A549 (cell line): Measurements from ENCODE around the gene HELZ2. TPM values are rescaled to one million over a fixed set of nuclear protein-coding genes. Genes with fewer than 3 reads are reported as not detected.

Experiments used
- ATAC-seq, 2 experiments: fragments of 200-7000 bp in 1 of 2; fragments of >200 bp in 1 of 2; cut with Nextera tagmentation in 1 of 2; cut with Tn5 transposase in 1 of 2; 3 replicates each; pipeline versions ENCODE4 v1.8.0 to v1.9.1; 2018 to 2020; ENCODE audit warnings: mild to moderate bottlenecking in 1 of 2, moderate library complexity in 1 of 2
- CTCF ChIA-PET: fragments of 300-600 bp; sonication (Branson Sonifier 250); formaldehyde crosslinking; extraction: SDS; loops from one replicate; lab custom pipeline; 2021; ENCODE audit warnings: antibody characterized with exemption, inconsistent platforms; lab: Yijun Ruan, JAX
- POLR2A ChIA-PET: fragments of 350-600 bp; formaldehyde crosslinking; extraction: SDS; loops from one replicate; lab custom pipeline; 2021; ENCODE audit warnings: antibody characterized with exemption, inconsistent platforms; lab: Yijun Ruan, JAX
- DNase-seq, 2 experiments: peaks; one replicate each; pipeline versions ENCODE4 v3.0.0 to v3.0.0-alpha.2; 2011 to 2016; ENCODE audit warnings: low read depth in 1 of 2, low spot score in 1 of 2
- FAIRE-seq: peaks from 2 replicates; lab custom pipeline; 2011; peaks lifted over from hg19 to GRCh38; lab: Jason Lieb, UNC
- H3K27ac ChIP-seq, 2 experiments: fragments of >200 bp; sonication (Bioruptor Twin); formaldehyde crosslinking; 3 replicates each; pipeline ENCODE4 v1.5.1; 2016 to 2017
- H3K4me1 ChIP-seq: fragments of >200 bp; sonication (Bioruptor Twin); formaldehyde crosslinking; 3 replicates; pipeline ENCODE4 v1.6.1; 2016
- H3K4me2 ChIP-seq: fragments of >200 bp; sonication (Bioruptor Twin); formaldehyde crosslinking; 3 replicates; pipeline ENCODE4 v1.6.1; 2016
- H3K4me3 ChIP-seq: fragments of >200 bp; sonication (Bioruptor Twin); formaldehyde crosslinking; 3 replicates; pipeline ENCODE4 v1.5.1; 2016
- H3K9me3 ChIP-seq: fragments of >200 bp; sonication (Bioruptor Twin); formaldehyde crosslinking; 3 replicates; pipeline ENCODE4 v1.6.1; 2016
- CHD4 ChIP-seq: fragments of 200-600 bp; sonication (generic); IDR thresholded peaks from 2 replicates; pipeline ENCODE4 v1.6.1; 2016; ENCODE audit warnings: antibody characterized with exemption, mild to moderate bottlenecking, borderline replicate concordance
- EP300 ChIP-seq, 2 experiments: fragments of >200 bp; sonication (Bioruptor Twin); formaldehyde crosslinking; IDR thresholded peaks; 2 replicates in 1 of 2; 3 replicates in 1 of 2; pipeline ENCODE4 v1.6.1; 2016 to 2017
- FOXS1 ChIP-seq: fragments of 250-450 bp; sonication (Bioruptor Pico); IDR thresholded peaks from 2 replicates; pipeline ENCODE4 v1.5.0; 2020; ENCODE audit warnings: mild to moderate bottlenecking, moderate library complexity
- HDAC2 ChIP-seq: fragments of 200-600 bp; sonication (generic); IDR thresholded peaks from 2 replicates; pipeline ENCODE4 v1.6.1; 2016
- HEYL ChIP-seq: fragments of 250-450 bp; sonication (Bioruptor Pico); IDR thresholded peaks from 2 replicates; pipeline ENCODE4 v1.8.0; 2021; ENCODE audit warnings: mild to moderate bottlenecking, moderate library complexity
- HOXB13 ChIP-seq: fragments of 250-450 bp; sonication (Bioruptor Pico); IDR thresholded peaks from 2 replicates; pipeline ENCODE4 v1.5.0; 2020; ENCODE audit warnings: low read depth, mild to moderate bottlenecking, moderate library complexity
- MYC ChIP-seq: IDR thresholded peaks from 2 replicates; pipeline ENCODE4 v1.6.1; 2012; ENCODE audit warnings: mild to moderate bottlenecking, inconsistent platforms, low read length, improper control_type of control experiment, borderline replicate concordance
- NFE2L2 ChIP-seq: fragments of 150-350 bp; conservative IDR thresholded peaks from 2 replicates; pipeline ENCODE4 v1.6.1; 2014; ENCODE audit warnings: low read length
- NPAS2 ChIP-seq: fragments of 250-450 bp; sonication (Bioruptor Pico); IDR thresholded peaks from 2 replicates; pipeline ENCODE4 v1.8.0; 2022; ENCODE audit warnings: mild to moderate bottlenecking, moderate library complexity, borderline replicate concordance
- NR3C1 ChIP-seq: fragments of >200 bp; sonication (Bioruptor Twin); formaldehyde crosslinking; IDR thresholded peaks from 3 replicates; pipeline ENCODE4 v1.6.1; 2017
- RAD21 ChIP-seq, 2 experiments: fragments of >200 bp in 1 of 2; sonication (Bioruptor Twin) in 1 of 2; formaldehyde crosslinking in 1 of 2; IDR thresholded peaks in 1 of 2; conservative IDR thresholded peaks in 1 of 2; 2 replicates in 1 of 2; 3 replicates in 1 of 2; pipeline ENCODE4 v1.6.1; 2012 to 2018; ENCODE audit warnings: inconsistent platforms in 1 of 2
- RNF2 ChIP-seq: fragments of 200-600 bp; sonication (generic); IDR thresholded peaks from 2 replicates; pipeline ENCODE4 v1.6.1; 2016; ENCODE audit warnings: low read depth, mild to moderate bottlenecking, antibody characterized with exemption, moderate library complexity, borderline replicate concordance
- ZC3H11A ChIP-seq: fragments of 450-650 bp; IDR thresholded peaks from 2 replicates; pipeline ENCODE4 v1.6.1; 2014; ENCODE audit warnings: antibody characterized with exemption, mild to moderate bottlenecking
- ZNF302 ChIP-seq: fragments of 250-450 bp; sonication (Bioruptor Pico); IDR thresholded peaks from 2 replicates; pipeline ENCODE4 v1.9.0; 2021; ENCODE audit warnings: inconsistent platforms, mild to moderate bottlenecking, moderate library complexity
- WGBS: methylation state at CpG from one replicate; pipeline ENCODE4 v1.1.6; 2017; ENCODE audit errors: missing lambda C conversion rate; 5-methylcytosine and 5-hydroxymethylcytosine counted together
- polyA plus RNA-seq, 4 experiments: library from polyadenylated mRNA; depleted of rRNA in 3 of 4; stranded (reverse); fragments of >200 nt; fragmentation: RNase III in 1 of 4; extraction: RNeasy Plus Mini Kit Qiagen cat#74134 plus additional on column Dnase treatment in 1 of 4; gene quantifications; 2 replicates in 3 of 4; 3 replicates in 1 of 4; pipeline ENCODE4 v1.2.3, GENCODE V29; 2011 to 2017
- TF ChIP-seq, protein P1 (sequence below): IDR thresholded peaks from 2 replicates; pipeline ENCODE4 v1.6.1; 2012; ENCODE audit warnings: low read depth, borderline replicate concordance
- TF ChIP-seq, protein P2 (sequence below): fragments of 250-450 bp; sonication (Bioruptor Pico); IDR thresholded peaks from 2 replicates; pipeline ENCODE4 v1.5.0; 2021; ENCODE audit warnings: mild to moderate bottlenecking, moderate library complexity, borderline replicate concordance
- TF ChIP-seq, protein P3 (sequence below): IDR thresholded peaks from 2 replicates; pipeline ENCODE4 v1.6.1; 2012
- TF ChIP-seq, protein P4 (sequence below): IDR thresholded peaks from 2 replicates; pipeline ENCODE4 v1.6.1; 2012
- TF ChIP-seq, protein P5 (sequence below): fragments of >200 bp; sonication (Bioruptor Twin); formaldehyde crosslinking; IDR thresholded peaks from 3 replicates; pipeline ENCODE4 v1.6.1; 2016

Gene HELZ2
- polyA plus RNA-seq, 2 of the 4 experiments (the other 2 are of a cell fraction) = 3.2 to 4.5 TPM

DNA sequence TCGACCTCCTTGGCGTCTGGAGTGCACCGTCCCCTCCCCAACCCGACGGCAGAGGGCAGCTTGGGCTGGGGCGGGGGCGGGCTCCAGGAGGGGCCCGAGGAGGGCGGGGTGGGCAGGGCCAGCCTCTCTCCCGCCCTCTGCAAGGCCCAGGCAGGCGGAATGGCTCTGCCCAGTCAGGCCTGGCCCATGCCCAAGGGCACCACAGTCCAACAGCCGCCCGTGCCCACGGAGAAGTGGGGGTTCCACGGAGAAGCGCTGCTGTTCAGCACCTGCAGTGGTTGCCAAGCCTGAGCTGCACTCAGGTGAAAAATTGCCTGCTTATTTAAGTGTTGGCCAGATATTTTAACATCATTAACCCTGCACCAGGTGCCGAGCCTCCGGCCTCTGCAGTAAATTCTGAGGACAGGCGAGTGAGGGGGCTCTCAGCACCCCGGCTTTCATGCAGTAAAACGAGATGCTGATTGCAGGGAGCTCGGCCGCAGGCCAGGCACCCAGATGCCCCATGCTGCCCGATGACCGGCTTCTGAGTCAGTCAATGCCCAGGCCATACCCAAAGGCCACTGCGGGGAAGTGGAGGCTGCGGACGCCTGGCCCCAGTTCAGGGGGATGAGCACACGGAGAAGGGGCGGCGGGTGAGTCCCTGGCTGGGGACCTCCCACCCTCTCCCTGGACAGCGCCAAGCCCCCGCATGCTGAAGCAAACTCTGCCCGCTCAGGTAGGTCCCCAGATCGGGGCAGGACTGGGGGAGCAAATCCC is 26.1 kb downstream of the HELZ2 start, which contains the start of gene SRMS:
SRMS (minus strand) TSS at position 25 of the 756 bp plus-strand sequence. CDS start 286 bp downstream, outside the sequence.
- peak in 1 of 2 experiments; percentile 58; a peak in 3 of 6 replicates for ATAC-seq
- CTCF ChIA-PET = interaction anchor here (0.6 to 3.3 kb wide), 3 partner anchors 10 to 428 kb away, joined by 3 to 22 read pairs (median 4); partner anchors contain the start of gene PTK6
- POLR2A ChIA-PET = no interaction called here
- Histone ChIP-seq H3K4me2 (no peak within 1 kb of the TSS), H3K27ac (no peak within 1 kb of the TSS)
- no peak for TF ChIP-seq HOXB13 (CRISPR knock-in tag)
- TF ChIP-seq FOXS1 (CRISPR knock-in tag) = no peak
- TF ChIP-seq HEYL (CRISPR knock-in tag) = no peak
- TF ChIP-seq, protein P1, sequence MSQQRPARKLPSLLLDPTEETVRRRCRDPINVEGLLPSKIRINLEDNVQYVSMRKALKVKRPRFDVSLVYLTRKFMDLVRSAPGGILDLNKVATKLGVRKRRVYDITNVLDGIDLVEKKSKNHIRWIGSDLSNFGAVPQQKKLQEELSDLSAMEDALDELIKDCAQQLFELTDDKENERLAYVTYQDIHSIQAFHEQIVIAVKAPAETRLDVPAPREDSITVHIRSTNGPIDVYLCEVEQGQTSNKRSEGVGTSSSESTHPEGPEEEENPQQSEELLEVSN = no peak
- TF ChIP-seq, protein P2, sequence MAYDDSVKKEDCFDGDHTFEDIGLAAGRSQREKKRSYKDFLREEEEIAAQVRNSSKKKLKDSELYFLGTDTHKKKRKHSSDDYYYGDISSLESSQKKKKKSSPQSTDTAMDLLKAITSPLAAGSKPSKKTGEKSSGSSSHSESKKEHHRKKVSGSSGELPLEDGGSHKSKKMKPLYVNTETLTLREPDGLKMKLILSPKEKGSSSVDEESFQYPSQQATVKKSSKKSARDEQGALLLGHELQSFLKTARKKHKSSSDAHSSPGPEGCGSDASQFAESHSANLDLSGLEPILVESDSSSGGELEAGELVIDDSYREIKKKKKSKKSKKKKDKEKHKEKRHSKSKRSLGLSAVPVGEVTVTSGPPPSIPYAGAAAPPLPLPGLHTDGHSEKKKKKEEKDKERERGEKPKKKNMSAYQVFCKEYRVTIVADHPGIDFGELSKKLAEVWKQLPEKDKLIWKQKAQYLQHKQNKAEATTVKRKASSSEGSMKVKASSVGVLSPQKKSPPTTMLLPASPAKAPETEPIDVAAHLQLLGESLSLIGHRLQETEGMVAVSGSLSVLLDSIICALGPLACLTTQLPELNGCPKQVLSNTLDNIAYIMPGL (CRISPR knock-in tag) = no peak
- no peak for TF ChIP-seq NPAS2 (CRISPR knock-in tag)
- TF ChIP-seq CHD4 = no peak
- no peak for TF ChIP-seq ZC3H11A
- TF ChIP-seq, protein P3, sequence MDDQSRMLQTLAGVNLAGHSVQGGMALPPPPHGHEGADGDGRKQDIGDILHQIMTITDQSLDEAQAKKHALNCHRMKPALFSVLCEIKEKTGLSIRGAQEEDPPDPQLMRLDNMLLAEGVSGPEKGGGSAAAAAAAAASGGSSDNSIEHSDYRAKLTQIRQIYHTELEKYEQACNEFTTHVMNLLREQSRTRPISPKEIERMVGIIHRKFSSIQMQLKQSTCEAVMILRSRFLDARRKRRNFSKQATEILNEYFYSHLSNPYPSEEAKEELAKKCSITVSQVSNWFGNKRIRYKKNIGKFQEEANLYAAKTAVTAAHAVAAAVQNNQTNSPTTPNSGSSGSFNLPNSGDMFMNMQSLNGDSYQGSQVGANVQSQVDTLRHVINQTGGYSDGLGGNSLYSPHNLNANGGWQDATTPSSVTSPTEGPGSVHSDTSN = no peak
- no peak for TF ChIP-seq ZNF302 (CRISPR knock-in tag)
- no peak for TF ChIP-seq EP300 (IDR thresholded peaks at IDR 0.05)
- TF ChIP-seq NR3C1 = no peak
- no peak for TF ChIP-seq NFE2L2
- TF ChIP-seq RNF2 = no peak
- TF ChIP-seq RAD21 (conservative IDR thresholded peaks at IDR 0.05 in 1 of 2, IDR thresholded peaks at IDR 0.05 in 1 of 2) = no peak
- TF ChIP-seq, protein P4, sequence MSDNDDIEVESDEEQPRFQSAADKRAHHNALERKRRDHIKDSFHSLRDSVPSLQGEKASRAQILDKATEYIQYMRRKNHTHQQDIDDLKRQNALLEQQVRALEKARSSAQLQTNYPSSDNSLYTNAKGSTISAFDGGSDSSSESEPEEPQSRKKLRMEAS = no peak
- no peak for TF ChIP-seq HDAC2
- TF ChIP-seq, protein P5, sequence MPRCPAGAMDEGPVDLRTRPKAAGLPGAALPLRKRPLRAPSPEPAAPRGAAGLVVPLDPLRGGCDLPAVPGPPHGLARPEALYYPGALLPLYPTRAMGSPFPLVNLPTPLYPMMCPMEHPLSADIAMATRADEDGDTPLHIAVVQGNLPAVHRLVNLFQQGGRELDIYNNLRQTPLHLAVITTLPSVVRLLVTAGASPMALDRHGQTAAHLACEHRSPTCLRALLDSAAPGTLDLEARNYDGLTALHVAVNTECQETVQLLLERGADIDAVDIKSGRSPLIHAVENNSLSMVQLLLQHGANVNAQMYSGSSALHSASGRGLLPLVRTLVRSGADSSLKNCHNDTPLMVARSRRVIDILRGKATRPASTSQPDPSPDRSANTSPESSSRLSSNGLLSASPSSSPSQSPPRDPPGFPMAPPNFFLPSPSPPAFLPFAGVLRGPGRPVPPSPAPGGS = no peak
- TF ChIP-seq MYC = no peak
- TF ChIP-seq, all 56 proteins: peak for 0
- H3K9me3 ChIP-seq = no peaks in the 10 kb centered on the region
- H3K4me3 ChIP-seq = no peak within 1 kb of the TSS
- no peak for DNase-seq
- H3K4me1 ChIP-seq = peaks cover 11% of the 10 kb centered on the region
- WGBS = 67% methylated on average over 21 of the region's 35 CpGs
- FAIRE-seq = no peak
